ENCODE results near the gene AARS1. TPM values are rescaled to one million over a fixed set of nuclear protein-coding genes. Genes with fewer than 3 reads are reported as not detected.
A peak's percentile ranks its signal among the peaks of the same experiment; 100 is the strongest.
"Not testable (repeated sequence)": the region's sequence is repeated elsewhere in the genome, so short reads cannot be mapped to it uniquely, and the experiment has no call there.

The AARS1 gene
- total and polyA plus RNA-seq, 2 donors from 2014 or later = 58.2 to 111 TPM

DNA sequence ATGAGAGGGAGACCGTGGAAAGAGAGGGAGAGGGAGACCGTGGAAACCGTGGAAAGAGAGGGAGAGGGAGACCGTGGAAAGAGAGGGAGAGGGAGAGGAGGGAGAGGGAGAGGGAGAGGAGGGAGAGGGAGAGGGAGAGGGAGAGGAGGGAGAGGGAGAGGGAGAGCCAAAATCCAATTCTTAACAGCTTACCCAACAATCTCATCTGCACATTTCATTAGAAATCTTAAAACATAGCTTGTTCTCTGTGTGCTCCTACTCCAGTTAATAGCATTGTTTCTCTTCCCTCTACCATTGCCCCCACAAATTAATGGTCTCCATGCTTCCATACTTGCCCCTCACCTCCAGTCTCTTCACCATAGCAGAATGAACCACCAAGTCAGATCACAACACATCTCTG, 63.9 kb downstream of the AARS1 start:
- H3K9ac ChIP-seq (ENCODE audit: low read length in 3 of 3); H3K27ac ChIP-seq (ENCODE audit: low read depth in 2 of 2, low read length in 2 of 2); H3K4me1 ChIP-seq (ENCODE audit: control insufficient read depth in 2 of 3, insufficient read depth in 2 of 3, low read depth in 1 of 3, low read length in 3 of 3); H3K27me3 ChIP-seq (ENCODE audit: control insufficient read depth, insufficient read depth, low read length); DNase-seq; intact Hi-C loops (cut with DNase I); FAIRE-seq; H3K9me3 ChIP-seq (ENCODE audit: control insufficient read depth in 2 of 3, insufficient read depth in 1 of 3, low read length in 3 of 3); H3K4me3 ChIP-seq (ENCODE audit: low read length in 3 of 3); H3K36me3 ChIP-seq (ENCODE audit: control insufficient read depth in 2 of 3, insufficient read depth in 3 of 3, low read length in 3 of 3): not testable (repeated sequence)

DNA sequence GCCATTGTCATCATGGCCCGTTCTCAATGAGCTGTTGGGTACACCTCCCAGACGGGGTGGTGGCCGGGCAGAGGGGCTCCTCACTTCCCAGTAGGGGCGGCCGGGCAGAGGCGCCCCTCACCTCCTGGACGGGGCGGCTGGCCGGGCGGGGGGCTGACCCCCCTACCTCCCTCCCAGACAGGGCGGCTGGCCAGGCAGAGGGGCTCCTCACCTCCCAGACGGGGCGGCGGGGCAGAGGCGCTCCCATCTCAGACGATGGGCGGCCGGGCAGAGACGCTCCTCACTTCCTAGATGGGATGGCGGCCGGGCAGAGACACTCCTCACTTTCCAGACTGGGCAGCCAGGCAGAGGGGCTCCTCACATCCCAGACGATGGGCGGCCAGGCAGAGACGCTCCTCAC, 64.7 kb downstream of the AARS1 start:
- H3K36me3 ChIP-seq (ENCODE audit: control insufficient read depth in 2 of 3, insufficient read depth in 3 of 3, low read length in 3 of 3); H3K4me3 ChIP-seq (ENCODE audit: low read length in 3 of 3); DNase-seq; H3K4me1 ChIP-seq (ENCODE audit: control insufficient read depth in 2 of 3, insufficient read depth in 2 of 3, low read depth in 1 of 3, low read length in 3 of 3); FAIRE-seq; H3K27ac ChIP-seq (ENCODE audit: low read depth in 2 of 2, low read length in 2 of 2); H3K9me3 ChIP-seq (ENCODE audit: control insufficient read depth in 2 of 3, insufficient read depth in 1 of 3, low read length in 3 of 3); intact Hi-C loops (cut with DNase I); H3K27me3 ChIP-seq (ENCODE audit: control insufficient read depth, insufficient read depth, low read length); H3K9ac ChIP-seq (ENCODE audit: low read length in 3 of 3): not testable (repeated sequence)

DNA sequence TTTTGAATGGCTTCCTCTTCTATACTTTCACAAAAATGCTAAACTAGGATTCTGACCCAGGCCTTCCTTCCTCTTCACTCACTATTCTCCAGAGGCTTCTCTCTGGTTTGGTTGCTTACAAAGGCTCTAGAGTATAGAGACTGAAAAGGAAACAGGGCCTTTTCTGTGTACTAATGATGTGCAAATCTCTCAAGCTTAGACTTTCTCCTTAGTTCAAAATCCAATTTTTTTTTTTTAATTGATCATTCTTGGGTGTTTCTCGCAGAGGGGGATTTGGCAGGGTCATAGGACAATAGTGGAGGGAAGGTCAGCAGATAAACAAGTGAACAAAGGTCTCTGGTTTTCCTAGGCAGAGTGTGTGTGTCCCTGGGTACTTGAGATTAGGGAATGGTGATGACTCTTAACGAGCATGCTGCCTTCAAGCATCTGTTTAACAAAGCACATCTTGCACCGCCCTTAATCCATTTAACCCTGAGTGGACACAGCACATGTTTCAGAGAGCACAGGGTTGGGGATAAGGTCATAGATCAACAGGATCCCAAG, 65.3 kb downstream of the AARS1 start:
- H3K27ac ChIP-seq (ENCODE audit: low read depth in 2 of 2, low read length in 2 of 2); DNase-seq; H3K9ac ChIP-seq (ENCODE audit: low read length in 3 of 3); H3K4me3 ChIP-seq (ENCODE audit: low read length in 3 of 3); H3K36me3 ChIP-seq (ENCODE audit: control insufficient read depth in 2 of 3, insufficient read depth in 3 of 3, low read length in 3 of 3); FAIRE-seq; H3K4me1 ChIP-seq (ENCODE audit: control insufficient read depth in 2 of 3, insufficient read depth in 2 of 3, low read depth in 1 of 3, low read length in 3 of 3); intact Hi-C loops (cut with DNase I); H3K9me3 ChIP-seq (ENCODE audit: control insufficient read depth in 2 of 3, insufficient read depth in 1 of 3, low read length in 3 of 3); H3K27me3 ChIP-seq (ENCODE audit: control insufficient read depth, insufficient read depth, low read length): not testable (repeated sequence)

DNA sequence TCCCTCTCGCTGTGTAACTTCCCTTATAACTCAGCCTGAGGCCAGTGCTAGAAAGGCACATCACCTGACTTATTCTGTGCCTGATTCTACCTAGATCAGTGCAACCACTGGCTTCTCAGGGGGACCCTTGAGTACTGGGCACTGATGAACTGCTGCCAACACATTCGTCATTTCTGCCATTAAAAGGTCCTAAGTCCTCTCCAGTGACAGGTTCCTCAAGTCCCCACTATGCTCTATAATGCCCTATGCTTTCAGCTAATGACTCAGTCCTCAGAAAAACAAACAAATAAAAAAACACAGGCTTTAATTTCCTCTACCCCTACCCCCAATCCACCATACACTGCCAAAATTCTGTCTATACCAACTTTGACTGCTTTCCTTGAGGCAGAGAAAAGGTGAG, 66.1 kb downstream of the AARS1 start:
- intact Hi-C loops (cut with DNase I); DNase-seq; FAIRE-seq; H3K36me3 ChIP-seq (ENCODE audit: control insufficient read depth in 2 of 3, insufficient read depth in 3 of 3, low read length in 3 of 3); H3K9ac ChIP-seq (ENCODE audit: low read length in 3 of 3); H3K4me1 ChIP-seq (ENCODE audit: control insufficient read depth in 2 of 3, insufficient read depth in 2 of 3, low read depth in 1 of 3, low read length in 3 of 3); H3K9me3 ChIP-seq (ENCODE audit: control insufficient read depth in 2 of 3, insufficient read depth in 1 of 3, low read length in 3 of 3); H3K27me3 ChIP-seq (ENCODE audit: control insufficient read depth, insufficient read depth, low read length); H3K4me3 ChIP-seq (ENCODE audit: low read length in 3 of 3); H3K27ac ChIP-seq (ENCODE audit: low read depth in 2 of 2, low read length in 2 of 2): not testable (repeated sequence)

- H3K9ac ChIP-seq (ENCODE audit: low read length in 3 of 3); FAIRE-seq; H3K27me3 ChIP-seq (ENCODE audit: control insufficient read depth, insufficient read depth, low read length); H3K4me3 ChIP-seq (ENCODE audit: low read length in 3 of 3); DNase-seq; H3K9me3 ChIP-seq (ENCODE audit: control insufficient read depth in 2 of 3, insufficient read depth in 1 of 3, low read length in 3 of 3); H3K27ac ChIP-seq (ENCODE audit: low read depth in 2 of 2, low read length in 2 of 2); H3K36me3 ChIP-seq (ENCODE audit: control insufficient read depth in 2 of 3, insufficient read depth in 3 of 3, low read length in 3 of 3); intact Hi-C loops (cut with DNase I); H3K4me1 ChIP-seq (ENCODE audit: control insufficient read depth in 2 of 3, insufficient read depth in 2 of 3, low read depth in 1 of 3, low read length in 3 of 3): not testable (repeated sequence)
These were observed 66.7 kb downstream of the AARS1 start for GRCh38 chr16:70222574-70222973.

DNA sequence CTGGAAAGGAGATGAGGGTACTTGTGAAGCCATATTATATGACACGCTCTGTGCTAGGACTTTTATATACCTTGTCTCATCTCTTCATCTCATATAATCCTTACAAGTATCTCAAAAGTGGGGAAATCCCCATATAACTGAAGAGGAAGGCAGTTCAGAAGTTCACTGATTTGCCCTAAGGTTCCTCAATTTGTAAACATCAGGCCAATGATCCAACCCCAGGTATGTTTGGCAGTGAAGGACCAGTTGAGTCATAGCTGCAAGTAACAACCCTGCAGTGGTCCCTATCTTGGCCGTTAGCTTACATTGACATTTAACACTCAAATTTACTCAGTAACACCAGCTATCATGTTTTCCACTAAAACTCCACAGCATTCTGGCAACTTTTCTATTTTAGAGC, 70.7 kb downstream of the AARS1 start:
- intact Hi-C loops (cut with DNase I); H3K4me1 ChIP-seq (ENCODE audit: control insufficient read depth in 2 of 3, insufficient read depth in 2 of 3, low read depth in 1 of 3, low read length in 3 of 3); DNase-seq; FAIRE-seq; H3K4me3 ChIP-seq (ENCODE audit: low read length in 3 of 3); H3K9me3 ChIP-seq (ENCODE audit: control insufficient read depth in 2 of 3, insufficient read depth in 1 of 3, low read length in 3 of 3); H3K36me3 ChIP-seq (ENCODE audit: control insufficient read depth in 2 of 3, insufficient read depth in 3 of 3, low read length in 3 of 3); H3K27ac ChIP-seq (ENCODE audit: low read depth in 2 of 2, low read length in 2 of 2); H3K9ac ChIP-seq (ENCODE audit: low read length in 3 of 3); H3K27me3 ChIP-seq (ENCODE audit: control insufficient read depth, insufficient read depth, low read length): not testable (repeated sequence)

- H3K27ac ChIP-seq (ENCODE audit: low read depth in 2 of 2, low read length in 2 of 2); H3K9ac ChIP-seq (ENCODE audit: low read length in 3 of 3); DNase-seq; H3K9me3 ChIP-seq (ENCODE audit: control insufficient read depth in 2 of 3, insufficient read depth in 1 of 3, low read length in 3 of 3); H3K27me3 ChIP-seq (ENCODE audit: control insufficient read depth, insufficient read depth, low read length); H3K36me3 ChIP-seq (ENCODE audit: control insufficient read depth in 2 of 3, insufficient read depth in 3 of 3, low read length in 3 of 3); intact Hi-C loops (cut with DNase I); FAIRE-seq; H3K4me1 ChIP-seq (ENCODE audit: control insufficient read depth in 2 of 3, insufficient read depth in 2 of 3, low read depth in 1 of 3, low read length in 3 of 3); H3K4me3 ChIP-seq (ENCODE audit: low read length in 3 of 3): not testable (repeated sequence)
These were observed 82.9 kb downstream of the AARS1 start for GRCh38 chr16:70206382-70206781.

DNA sequence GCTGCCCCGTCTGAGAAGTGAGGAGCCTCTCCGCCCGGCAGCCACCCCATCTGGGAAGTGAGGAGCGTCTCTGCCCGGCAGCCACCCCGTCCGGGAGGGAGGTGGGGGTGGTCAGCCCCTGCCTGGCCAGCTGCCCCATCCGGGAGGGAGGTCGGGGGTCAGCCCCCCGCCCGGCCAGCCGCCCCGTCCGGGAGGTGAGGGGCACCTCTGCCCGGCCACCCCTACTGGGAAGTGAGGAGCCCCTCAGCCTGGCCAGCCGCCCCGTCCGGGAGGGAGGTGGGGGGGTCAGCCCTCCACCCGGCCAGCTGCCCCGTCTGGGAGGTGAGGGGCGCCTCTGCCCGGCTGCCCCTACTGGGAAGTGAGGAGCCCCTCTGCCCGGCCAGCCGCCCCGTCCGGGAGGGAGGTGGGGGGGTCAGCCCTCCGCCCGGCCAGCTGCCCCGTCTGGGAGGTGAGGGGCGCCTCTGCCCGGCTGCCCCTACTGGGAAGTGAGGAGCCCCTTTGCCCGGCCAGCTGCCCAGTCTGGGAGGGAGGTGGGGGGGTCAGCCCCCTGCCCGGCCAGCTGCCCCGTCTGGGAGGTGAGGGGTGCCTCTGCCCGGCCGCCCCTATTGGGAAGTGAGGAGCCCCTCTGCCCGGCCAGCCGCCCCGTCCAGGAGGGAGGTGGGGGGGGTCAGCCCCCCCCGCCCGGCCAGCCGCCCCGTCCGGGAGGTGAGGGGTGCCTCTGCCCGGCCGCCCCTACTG, 84.5 kb downstream of the AARS1 start:
- peak in 1 of 5 donors; percentile 66 for DNase-seq
- intact Hi-C loops (cut with DNase I); FAIRE-seq; H3K4me3 ChIP-seq (ENCODE audit: low read length in 3 of 3); H3K36me3 ChIP-seq (ENCODE audit: control insufficient read depth in 2 of 3, insufficient read depth in 3 of 3, low read length in 3 of 3); H3K9me3 ChIP-seq (ENCODE audit: control insufficient read depth in 2 of 3, insufficient read depth in 1 of 3, low read length in 3 of 3); H3K9ac ChIP-seq (ENCODE audit: low read length in 3 of 3); H3K27me3 ChIP-seq (ENCODE audit: control insufficient read depth, insufficient read depth, low read length); H3K27ac ChIP-seq (ENCODE audit: low read depth in 2 of 2, low read length in 2 of 2); H3K4me1 ChIP-seq (ENCODE audit: control insufficient read depth in 2 of 3, insufficient read depth in 2 of 3, low read depth in 1 of 3, low read length in 3 of 3): not testable (repeated sequence)
